ENCODE results near the gene SUN5.
"Not testable (repeated sequence)": the region's sequence is repeated elsewhere in the genome, so short reads cannot be mapped to it uniquely, and the experiment has no call there.

Gene SUN5, protein sequence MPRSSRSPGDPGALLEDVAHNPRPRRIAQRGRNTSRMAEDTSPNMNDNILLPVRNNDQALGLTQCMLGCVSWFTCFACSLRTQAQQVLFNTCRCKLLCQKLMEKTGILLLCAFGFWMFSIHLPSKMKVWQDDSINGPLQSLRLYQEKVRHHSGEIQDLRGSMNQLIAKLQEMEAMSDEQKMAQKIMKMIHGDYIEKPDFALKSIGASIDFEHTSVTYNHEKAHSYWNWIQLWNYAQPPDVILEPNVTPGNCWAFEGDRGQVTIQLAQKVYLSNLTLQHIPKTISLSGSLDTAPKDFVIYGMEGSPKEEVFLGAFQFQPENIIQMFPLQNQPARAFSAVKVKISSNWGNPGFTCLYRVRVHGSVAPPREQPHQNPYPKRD

GRCh38 chr20:33004141-33004751, at the start of gene SUN5:
Gene SUN5 (minus strand): TSS chr20:33004433. CDS start chr20:33004340, 93 bp downstream.
- DNase-seq: no peak

GRCh38 chr20:33053291-33054106, 49.3 kb upstream of the SUN5 start, which contains the start of gene BPIFB3:
Gene BPIFB3 (plus strand): TSS chr20:33053903. CDS start chr20:33055436, 1,533 bp downstream.
- DNase-seq: no peak

DNA sequence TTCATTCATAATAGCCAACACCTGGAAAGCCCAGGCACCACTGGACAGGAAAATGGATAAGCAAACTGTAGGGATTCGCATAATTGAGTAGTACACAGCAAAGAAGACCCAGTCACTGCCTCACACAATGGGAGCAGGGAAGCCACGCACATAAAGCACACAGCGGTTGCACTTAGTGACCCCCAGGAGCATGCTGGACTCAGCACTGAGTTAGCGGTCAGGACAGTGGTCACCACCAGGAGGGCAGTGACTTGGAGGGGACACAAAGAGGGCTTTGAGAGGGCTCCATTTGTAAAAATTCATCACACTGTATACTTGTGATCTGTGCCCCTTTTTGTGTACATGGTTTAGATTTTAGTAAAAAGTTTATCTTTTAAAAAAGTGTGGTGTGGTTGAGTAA, 47.1 kb upstream of the SUN5 start:
- no peak for DNase-seq

DNA sequence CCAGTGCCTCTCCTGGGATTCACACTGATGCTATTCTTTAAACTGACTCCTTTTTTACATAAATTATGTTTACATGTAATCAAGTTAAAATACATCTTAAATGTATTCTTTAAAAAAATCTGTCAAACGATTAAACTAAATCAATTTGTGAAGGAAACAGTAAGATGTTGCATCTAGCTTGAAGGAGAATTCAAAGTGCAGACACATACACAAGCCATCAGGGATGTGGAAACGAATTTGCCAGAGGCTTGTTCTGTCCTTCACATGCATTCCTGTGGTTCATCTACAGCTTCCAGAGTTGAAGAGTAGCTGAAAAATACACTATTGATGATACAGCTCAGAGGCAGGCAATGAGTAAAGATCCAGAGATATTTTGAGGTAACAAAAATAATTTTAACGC, 42.2 kb upstream of the SUN5 start:
- no peak for DNase-seq

DNA sequence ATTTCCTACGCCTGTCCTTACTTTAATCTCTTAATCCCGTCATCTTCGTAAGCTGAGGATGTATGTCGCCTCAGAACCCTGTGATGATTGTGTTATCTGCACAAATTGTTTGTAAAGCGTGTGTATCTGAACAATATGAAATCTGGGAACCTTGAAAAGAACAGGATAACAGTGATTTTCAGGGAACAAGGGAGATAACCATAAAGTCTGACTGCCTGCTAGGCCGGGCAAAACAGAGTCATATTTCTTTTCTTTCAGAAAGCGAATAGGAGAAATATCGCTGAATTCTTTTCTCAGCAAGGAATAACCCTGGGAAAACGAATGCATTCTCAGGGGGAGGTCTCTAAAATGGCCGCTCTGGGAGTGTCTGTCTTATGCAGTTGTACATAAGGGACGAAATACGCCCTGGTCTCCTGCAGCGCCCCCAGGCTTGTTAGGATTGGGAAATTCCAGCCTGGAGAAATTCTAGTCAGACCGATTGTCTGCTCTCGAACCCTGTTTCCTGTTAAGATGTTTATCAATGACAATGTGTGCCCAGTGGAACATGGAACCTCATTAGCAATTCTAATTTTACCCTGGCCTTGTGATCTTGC, 41.0 kb upstream of the SUN5 start:
- DNase-seq: not testable (repeated sequence)

DNA sequence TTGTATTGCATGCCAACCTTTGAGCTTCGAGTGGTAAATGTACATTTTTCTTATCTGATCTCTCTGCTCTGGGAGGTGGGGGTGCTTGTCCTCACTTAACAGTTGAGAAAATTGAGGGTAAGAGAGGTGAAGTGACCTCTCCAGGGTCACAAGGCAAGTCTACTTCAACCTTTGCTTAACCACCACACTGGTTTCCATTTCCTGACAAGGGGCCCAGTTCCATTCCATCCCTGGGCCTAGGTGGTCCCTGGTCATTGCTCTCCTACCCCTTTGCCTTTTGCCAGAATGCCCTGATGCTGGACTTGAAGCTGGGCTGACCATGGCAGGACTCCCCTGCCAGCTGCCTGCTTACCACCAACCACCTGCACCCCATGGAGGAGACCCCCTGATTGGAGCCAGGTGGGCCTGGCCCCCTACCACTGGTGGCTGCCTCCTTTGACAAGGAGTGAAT, 39.5 kb upstream of the SUN5 start:
- no peak for DNase-seq

DNA sequence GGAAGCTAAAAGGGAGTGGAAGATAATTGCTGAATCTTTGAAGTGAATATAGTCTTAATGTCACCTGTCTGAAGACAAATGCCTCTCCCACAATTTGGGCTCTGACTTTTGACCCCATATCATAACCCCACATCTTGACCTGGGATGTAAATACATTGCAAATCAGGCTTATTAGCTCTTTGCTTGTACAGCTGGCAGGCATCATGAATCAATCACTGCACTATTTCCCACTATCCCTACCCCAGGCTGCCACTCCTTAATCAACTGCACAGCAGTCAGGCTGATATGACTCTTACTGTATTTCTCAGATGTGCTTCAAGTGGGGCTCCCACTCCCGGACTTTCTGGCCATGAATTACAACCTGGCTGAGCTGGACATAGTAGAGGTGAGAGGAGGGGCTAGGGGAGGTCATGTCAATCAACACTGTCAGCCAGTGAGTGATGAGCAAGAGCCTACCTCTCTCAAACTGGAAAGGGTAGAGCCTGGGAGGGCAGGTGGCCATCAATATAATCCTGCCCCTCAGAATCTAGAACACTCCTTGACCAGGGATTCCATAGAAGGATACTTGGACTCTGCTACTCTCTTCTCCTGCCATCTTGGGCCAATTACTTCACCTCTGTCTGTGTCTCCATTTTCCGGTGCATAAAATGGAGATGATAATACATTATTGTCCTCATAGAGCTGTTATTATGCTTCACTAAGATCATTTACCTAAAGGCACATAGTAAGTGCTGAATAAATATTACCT, 38.9 kb upstream of the SUN5 start:
- no peak for DNase-seq

GRCh38 chr20:33042430-33042829, 38.2 kb upstream of the SUN5 start:
- DNase-seq: no peak

GRCh38 chr20:33038243-33038642, 34.0 kb upstream of the SUN5 start:
- no peak for DNase-seq

- DNase-seq: no peak
Measured at GRCh38 chr20:33037456-33037855, 33.2 kb upstream of the SUN5 start.

- DNase-seq: no peak
Measured at GRCh38 chr20:33034901-33035492, 30.8 kb upstream of the SUN5 start.

- no peak for DNase-seq
Measured at GRCh38 chr20:33034115-33034514, 29.9 kb upstream of the SUN5 start.

DNA sequence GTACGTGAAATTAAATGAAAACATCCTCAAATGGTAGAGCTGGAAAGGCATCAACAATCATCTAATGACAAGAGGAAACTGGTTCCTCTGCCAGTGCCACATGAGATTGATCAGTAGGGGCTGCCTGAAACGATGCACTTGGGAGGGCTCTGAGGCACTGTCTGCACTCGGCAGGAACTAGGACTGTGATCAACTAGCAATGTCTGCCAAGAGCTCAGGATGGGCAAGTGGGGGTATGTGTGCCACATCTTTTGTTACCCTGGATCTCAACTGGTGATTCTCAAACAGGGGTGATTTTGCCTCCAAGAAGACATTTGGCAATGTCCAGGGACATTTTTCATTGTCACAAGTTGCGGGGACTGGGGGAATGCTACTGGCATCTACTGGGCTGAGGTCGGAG, 29.1 kb upstream of the SUN5 start:
- DNase-seq: no peak

DNA sequence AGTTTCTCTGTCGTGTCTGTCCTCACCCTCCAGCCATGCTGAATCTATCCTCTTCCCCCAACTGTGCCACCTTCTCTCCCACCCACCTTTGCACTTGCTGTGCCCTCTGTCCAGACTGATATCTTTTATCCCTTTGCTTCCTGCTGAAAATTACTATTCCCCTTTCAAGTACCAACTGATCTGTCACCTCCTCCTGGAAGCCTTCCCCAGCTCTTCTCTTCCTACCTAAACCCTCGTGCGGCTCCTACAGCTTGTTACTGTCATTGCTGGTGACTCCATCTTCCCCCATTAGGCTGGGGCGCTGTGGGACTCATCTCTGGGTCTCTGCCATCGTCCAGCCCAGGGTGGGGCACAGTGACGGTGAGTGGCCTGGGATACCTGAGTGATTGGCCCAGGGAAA, 28.3 kb upstream of the SUN5 start:
- no peak for DNase-seq

- no peak for DNase-seq
Measured at GRCh38 chr20:33031531-33031930, 27.3 kb upstream of the SUN5 start, which contains the start of gene BPIFB6. Gene BPIFB6 (plus strand): TSS chr20:33031648. CDS start chr20:33031648, 0 bp downstream.

- no peak for DNase-seq
Measured at GRCh38 chr20:33030569-33030968, 26.3 kb upstream of the SUN5 start.

DNA sequence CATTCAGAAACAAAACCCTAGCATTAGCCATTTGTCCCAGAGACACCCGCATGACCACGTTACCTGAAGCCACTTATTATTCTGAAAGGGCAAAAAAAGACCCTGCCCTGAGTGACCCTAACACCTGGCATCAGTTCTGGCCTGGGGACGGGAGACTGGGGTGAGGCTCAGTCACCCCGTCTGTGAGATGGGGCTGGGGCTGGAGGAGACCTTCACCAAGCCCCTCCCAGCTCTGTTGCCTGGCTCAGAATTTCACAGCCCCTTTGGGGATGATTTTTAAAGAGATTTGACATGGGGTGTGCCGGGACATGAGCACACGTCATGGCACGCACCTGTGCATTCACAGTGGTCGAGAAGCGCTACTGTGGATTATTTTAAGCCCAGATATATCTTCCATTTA, 25.8 kb upstream of the SUN5 start:
- no peak for DNase-seq

DNA sequence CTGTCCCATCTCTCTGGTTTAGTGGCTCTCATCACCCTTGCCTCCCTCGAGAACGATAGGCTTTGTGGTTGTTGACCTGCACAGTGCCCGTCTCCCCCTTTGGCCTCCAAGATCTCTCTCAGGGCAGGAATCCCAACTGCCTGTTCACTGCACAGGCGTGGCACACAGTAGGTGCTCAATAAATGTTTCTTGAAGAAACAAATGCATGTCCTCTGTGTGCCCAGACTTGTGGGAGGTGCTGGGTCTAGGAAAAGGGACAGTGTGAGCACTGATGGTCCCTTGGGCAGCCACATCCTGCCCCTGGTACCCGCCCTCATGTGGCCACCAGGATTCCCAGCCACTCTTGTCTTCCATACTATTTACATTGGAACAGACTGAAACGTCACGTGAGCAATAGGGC, 24.6 kb upstream of the SUN5 start:
- DNase-seq: no peak

DNA sequence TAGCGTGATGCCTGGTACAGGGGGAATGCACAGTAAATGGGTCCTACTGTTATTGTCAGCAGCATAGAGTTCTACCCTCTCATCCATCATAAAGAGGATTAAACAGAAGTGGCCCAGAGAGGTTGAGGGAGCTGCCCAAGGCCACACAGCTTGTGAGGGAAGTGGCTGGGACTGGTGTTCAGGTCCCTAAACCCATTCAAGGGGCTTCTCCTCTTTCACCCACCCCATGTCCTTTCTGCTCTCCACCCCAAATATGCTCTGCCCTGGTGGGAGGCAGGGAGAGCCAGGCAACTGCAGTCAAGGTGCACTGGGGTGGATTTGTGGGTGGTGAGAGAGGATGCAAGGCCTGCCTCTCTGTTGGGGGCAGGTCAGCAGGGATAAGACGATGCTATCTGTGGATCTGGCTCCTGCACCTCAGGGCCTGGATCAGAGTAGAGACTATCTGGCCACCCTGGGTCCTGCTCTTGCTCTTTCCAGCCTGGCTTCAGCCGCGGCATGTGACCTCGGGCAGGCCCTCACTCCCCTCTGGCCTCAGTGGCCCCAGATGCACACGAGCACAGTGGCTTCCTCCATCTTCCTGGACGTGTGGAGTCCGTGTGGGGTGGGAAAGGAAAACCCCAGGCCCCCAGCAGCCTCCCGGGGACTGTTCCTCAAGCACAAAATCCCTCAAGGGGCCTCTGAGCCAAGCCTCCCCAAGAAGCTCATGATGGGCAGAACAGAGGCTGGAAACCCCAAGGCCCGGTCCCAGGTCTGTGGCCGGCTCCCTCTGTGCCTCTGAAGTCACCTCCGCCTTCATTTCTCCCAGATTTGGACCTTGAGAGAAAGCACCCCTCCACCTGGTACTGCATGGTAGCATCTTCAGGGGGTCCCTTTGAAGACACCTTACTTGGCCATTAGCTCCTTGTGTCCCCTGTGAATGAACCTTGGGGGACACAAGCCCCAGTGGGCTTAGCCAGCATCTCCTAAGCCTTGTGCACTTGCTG, 23.8 kb upstream of the SUN5 start:
- DNase-seq: no peak
